HEK293 (cell line): ENCODE measurements around the gene PRRG4.

Experiments
- GLIS2 ChIP-seq: fragments of 450-650 bp; formaldehyde crosslinking; IDR thresholded peaks from 2 replicates; pipeline ENCODE4 v1.5.1; 2016; ENCODE audit warnings: missing biosample characterization, missing genetic modification characterization
- TCF7L2 ChIP-seq: IDR thresholded peaks from 2 replicates; pipeline ENCODE4 v1.6.1; 2011; ENCODE audit warnings: low read depth, mild to moderate bottlenecking, inconsistent platforms, low read length, moderate library complexity, borderline replicate concordance
- ZNF121 ChIP-seq: fragments of 450-650 bp; formaldehyde crosslinking; IDR thresholded peaks from 2 replicates; pipeline ENCODE4 v1.5.1; 2016; ENCODE audit warnings: missing biosample characterization, missing genetic modification characterization
- ZNF670 ChIP-seq: fragments of 450-650 bp; formaldehyde crosslinking; IDR thresholded peaks from 2 replicates; pipeline ENCODE4 v1.5.1; 2016; ENCODE audit warnings: missing biosample characterization, missing genetic modification characterization, low read depth
- ZNF830 ChIP-seq: fragments of 450-650 bp; IDR thresholded peaks from 2 replicates; pipeline ENCODE4 v1.5.0; 2018; ENCODE audit warnings: missing biosample characterization, missing genetic modification characterization, low read depth, mild to moderate bottlenecking, moderate library complexity
- TF ChIP-seq, protein P1 (sequence below): fragments of 450-650 bp; formaldehyde crosslinking; IDR thresholded peaks from 2 replicates; pipeline ENCODE4 v1.5.1; 2016; ENCODE audit warnings: missing biosample characterization, missing genetic modification characterization
- TF ChIP-seq, protein P2 (sequence below): fragments of 450-650 bp; formaldehyde crosslinking; IDR thresholded peaks from 2 replicates; pipeline ENCODE4 v1.5.1; 2016; ENCODE audit warnings: missing biosample characterization, missing genetic modification characterization
- TF ChIP-seq, protein P3 (sequence below): fragments of 450-650 bp; formaldehyde crosslinking; IDR thresholded peaks from 2 replicates; pipeline ENCODE4; 2016; ENCODE audit warnings: missing biosample characterization, missing genetic modification characterization
- TF ChIP-seq, protein P4 (sequence below): fragments of 450-650 bp; formaldehyde crosslinking; IDR thresholded peaks from 2 replicates; pipeline ENCODE4 v1.5.1; 2016; ENCODE audit warnings: missing biosample characterization, missing genetic modification characterization, low read depth
- TF ChIP-seq, protein P5 (sequence below): fragments of 450-650 bp; formaldehyde crosslinking; IDR thresholded peaks from 2 replicates; pipeline ENCODE4 v1.5.1; 2016; ENCODE audit warnings: missing biosample characterization, missing genetic modification characterization, low read depth

DNA sequence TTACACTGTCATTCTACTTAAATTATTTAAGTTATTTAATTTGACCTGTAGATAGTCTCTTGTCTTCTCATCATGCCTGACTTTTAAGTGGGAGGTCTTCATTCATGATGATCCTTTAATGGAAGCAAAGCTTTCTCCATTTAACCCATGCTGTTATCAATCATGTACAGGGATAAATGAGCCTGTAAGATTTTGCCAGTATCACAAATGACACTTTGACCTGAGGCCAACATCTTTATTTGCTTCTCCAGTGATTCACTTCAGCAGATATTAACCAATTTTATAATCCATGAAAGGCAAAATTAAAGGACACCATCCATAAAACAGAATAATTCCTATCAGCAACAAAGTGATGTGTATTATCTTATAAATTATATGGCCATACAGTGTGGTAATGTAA lies 42.9 kb upstream of the PRRG4 start:
- TF ChIP-seq GLIS2 (tag by site-specific recombination) = no peak
- no peak for TF ChIP-seq TCF7L2
- TF ChIP-seq, protein P1, sequence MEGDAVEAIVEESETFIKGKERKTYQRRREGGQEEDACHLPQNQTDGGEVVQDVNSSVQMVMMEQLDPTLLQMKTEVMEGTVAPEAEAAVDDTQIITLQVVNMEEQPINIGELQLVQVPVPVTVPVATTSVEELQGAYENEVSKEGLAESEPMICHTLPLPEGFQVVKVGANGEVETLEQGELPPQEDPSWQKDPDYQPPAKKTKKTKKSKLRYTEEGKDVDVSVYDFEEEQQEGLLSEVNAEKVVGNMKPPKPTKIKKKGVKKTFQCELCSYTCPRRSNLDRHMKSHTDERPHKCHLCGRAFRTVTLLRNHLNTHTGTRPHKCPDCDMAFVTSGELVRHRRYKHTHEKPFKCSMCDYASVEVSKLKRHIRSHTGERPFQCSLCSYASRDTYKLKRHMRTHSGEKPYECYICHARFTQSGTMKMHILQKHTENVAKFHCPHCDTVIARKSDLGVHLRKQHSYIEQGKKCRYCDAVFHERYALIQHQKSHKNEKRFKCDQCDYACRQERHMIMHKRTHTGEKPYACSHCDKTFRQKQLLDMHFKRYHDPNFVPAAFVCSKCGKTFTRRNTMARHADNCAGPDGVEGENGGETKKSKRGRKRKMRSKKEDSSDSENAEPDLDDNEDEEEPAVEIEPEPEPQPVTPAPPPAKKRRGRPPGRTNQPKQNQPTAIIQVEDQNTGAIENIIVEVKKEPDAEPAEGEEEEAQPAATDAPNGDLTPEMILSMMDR (tag by site-specific recombination) = no peak
- TF ChIP-seq, protein P2, sequence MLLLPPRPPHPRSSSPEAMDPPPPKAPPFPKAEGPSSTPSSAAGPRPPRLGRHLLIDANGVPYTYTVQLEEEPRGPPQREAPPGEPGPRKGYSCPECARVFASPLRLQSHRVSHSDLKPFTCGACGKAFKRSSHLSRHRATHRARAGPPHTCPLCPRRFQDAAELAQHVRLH = no peak
- TF ChIP-seq ZNF121 (tag by site-specific recombination) = no peak
- TF ChIP-seq ZNF830 = no peak
- TF ChIP-seq, protein P3, sequence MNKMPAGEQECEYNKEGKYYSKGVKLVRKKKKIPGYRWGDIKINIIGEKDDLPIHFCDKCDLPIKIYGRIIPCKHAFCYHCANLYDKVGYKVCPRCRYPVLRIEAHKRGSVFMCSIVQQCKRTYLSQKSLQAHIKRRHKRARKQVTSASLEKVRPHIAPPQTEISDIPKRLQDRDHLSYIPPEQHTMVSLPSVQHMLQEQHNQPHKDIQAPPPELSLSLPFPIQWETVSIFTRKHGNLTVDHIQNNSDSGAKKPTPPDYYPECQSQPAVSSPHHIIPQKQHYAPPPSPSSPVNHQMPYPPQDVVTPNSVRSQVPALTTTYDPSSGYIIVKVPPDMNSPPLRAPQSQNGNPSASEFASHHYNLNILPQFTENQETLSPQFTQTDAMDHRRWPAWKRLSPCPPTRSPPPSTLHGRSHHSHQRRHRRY = no peak
- TF ChIP-seq, protein P4, sequence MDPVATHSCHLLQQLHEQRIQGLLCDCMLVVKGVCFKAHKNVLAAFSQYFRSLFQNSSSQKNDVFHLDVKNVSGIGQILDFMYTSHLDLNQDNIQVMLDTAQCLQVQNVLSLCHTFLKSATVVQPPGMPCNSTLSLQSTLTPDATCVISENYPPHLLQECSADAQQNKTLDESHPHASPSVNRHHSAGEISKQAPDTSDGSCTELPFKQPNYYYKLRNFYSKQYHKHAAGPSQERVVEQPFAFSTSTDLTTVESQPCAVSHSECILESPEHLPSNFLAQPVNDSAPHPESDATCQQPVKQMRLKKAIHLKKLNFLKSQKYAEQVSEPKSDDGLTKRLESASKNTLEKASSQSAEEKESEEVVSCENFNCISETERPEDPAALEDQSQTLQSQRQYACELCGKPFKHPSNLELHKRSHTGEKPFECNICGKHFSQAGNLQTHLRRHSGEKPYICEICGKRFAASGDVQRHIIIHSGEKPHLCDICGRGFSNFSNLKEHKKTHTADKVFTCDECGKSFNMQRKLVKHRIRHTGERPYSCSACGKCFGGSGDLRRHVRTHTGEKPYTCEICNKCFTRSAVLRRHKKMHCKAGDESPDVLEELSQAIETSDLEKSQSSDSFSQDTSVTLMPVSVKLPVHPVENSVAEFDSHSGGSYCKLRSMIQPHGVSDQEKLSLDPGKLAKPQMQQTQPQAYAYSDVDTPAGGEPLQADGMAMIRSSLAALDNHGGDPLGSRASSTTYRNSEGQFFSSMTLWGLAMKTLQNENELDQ (tag by site-specific recombination) = no peak
- TF ChIP-seq, protein P5, sequence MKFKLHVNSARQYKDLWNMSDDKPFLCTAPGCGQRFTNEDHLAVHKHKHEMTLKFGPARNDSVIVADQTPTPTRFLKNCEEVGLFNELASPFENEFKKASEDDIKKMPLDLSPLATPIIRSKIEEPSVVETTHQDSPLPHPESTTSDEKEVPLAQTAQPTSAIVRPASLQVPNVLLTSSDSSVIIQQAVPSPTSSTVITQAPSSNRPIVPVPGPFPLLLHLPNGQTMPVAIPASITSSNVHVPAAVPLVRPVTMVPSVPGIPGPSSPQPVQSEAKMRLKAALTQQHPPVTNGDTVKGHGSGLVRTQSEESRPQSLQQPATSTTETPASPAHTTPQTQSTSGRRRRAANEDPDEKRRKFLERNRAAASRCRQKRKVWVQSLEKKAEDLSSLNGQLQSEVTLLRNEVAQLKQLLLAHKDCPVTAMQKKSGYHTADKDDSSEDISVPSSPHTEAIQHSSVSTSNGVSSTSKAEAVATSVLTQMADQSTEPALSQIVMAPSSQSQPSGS (tag by site-specific recombination) = no peak
- TF ChIP-seq ZNF670 (tag by site-specific recombination) = no peak
